Panc1 (cell line): ENCODE results near the gene PSD4. TPM values are rescaled to one million over a fixed set of nuclear protein-coding genes. Genes with fewer than 3 reads are reported as not detected.

Source experiments
- ATAC-seq: fragments of 200-7000 bp; cut with Tn5 transposase; 2 replicates; pipeline ENCODE4 v1.9.1; 2020; ENCODE audit warnings: mild to moderate bottlenecking, moderate library complexity
- BruUV-seq: library from RNA; stranded (reverse); fragments of 400-500 nt; replicated peaks from 2 replicates; lab custom pipeline; 2021; lab: Mats Ljungman, UMichigan
- CTCF ChIA-PET: fragments of 300-600 bp; sonication (Branson Sonifier 250); formaldehyde crosslinking; loops from one replicate; lab custom pipeline; 2022; ENCODE audit warnings: antibody characterized with exemption; lab: Charles Lee
- POLR2A ChIA-PET: fragments of 300-600 bp; sonication (Branson Sonifier 250); formaldehyde crosslinking; loops from one replicate; lab custom pipeline; 2022; ENCODE audit warnings: antibody characterized with exemption; lab: Charles Lee
- DNase-seq: peaks from one replicate; pipeline ENCODE4 v3.0.0-alpha.2; 2010; ENCODE audit warnings: low read depth, low spot score
- H3K27ac ChIP-seq: 2 replicates; pipeline ENCODE4 v1.5.1; 2011; ENCODE audit warnings: mild to moderate bottlenecking, low read length, inconsistent platforms
- H3K27me3 ChIP-seq: fragments of 200-500 bp; sonication (Bioruptor generic); 2 replicates; pipeline ENCODE4 v1.6.0; 2014; ENCODE audit warnings: low read length, inconsistent platforms; ENCODE audit not compliant: control insufficient read depth, insufficient read depth
- H3K36me3 ChIP-seq: fragments of 200-500 bp; sonication (Bioruptor generic); 2 replicates; pipeline ENCODE4 v1.5.1; 2014; ENCODE audit warnings: inconsistent platforms, mild to moderate bottlenecking, low read length, moderate library complexity; ENCODE audit not compliant: control insufficient read depth, insufficient read depth
- H3K4me1 ChIP-seq: 2 replicates; pipeline ENCODE4 v1.5.1; 2011; ENCODE audit warnings: inconsistent platforms, mild to moderate bottlenecking, low read length, moderate library complexity; ENCODE audit not compliant: control insufficient read depth, insufficient read depth
- H3K4me3 ChIP-seq, 2 experiments: 2 replicates each; pipeline ENCODE4 v1.5.1; 2011 to 2012; ENCODE audit warnings: low read depth in 2 of 2, low read length in 2 of 2, mild to moderate bottlenecking in 2 of 2, inconsistent platforms in 1 of 2, moderate library complexity in 1 of 2
- H3K9me3 ChIP-seq: fragments of 200-500 bp; sonication (Bioruptor generic); 2 replicates; pipeline ENCODE4 v1.5.1; 2014; ENCODE audit warnings: low read depth, mild to moderate bottlenecking, inconsistent platforms, low read length, moderate library complexity; ENCODE audit not compliant: control insufficient read depth, insufficient read depth
- POLR2AphosphoS5 ChIP-seq: IDR thresholded peaks from 2 replicates; pipeline ENCODE4 v1.6.1; 2012; ENCODE audit warnings: mild to moderate bottlenecking, low read depth, low read length, moderate library complexity
- SIN3A ChIP-seq: IDR thresholded peaks from 2 replicates; pipeline ENCODE4 v1.6.1; 2012; ENCODE audit warnings: low read depth, mild to moderate bottlenecking, low read length, moderate library complexity, borderline replicate concordance; ENCODE audit not compliant: insufficient read depth
- TCF7L2 ChIP-seq: IDR thresholded peaks from 2 replicates; pipeline ENCODE4 v1.6.1; 2011; ENCODE audit warnings: mild to moderate bottlenecking, low read depth, low read length, inconsistent platforms
- in situ Hi-C: cut with HindIII; loops from 2 replicates; pipeline ENCODE4 v1.10.0; 2016; ENCODE audit warnings: low sequenced_read_pairs, low pct_unique_long_range_greater_than_20kb
- intact Hi-C: fragments of 100-400 bp; cut with micrococcal nuclease; formaldehyde crosslinking; loops from one replicate; pipeline ENCODE4 v1.10.0; 2022; ENCODE audit not compliant: unreplicated experiment
- total RNA-seq: library from RNA; stranded (reverse); gene quantifications from one replicate; pipeline ENCODE4 v1.2.1, GENCODE V29; 2021; ENCODE audit not compliant: unreplicated experiment
- TF ChIP-seq, protein P1 (sequence below): fragments of 450-650 bp; IDR thresholded peaks from 2 replicates; pipeline ENCODE4 v1.5.1; 2017; ENCODE audit warnings: mild to moderate bottlenecking
- TF ChIP-seq, protein P2 (sequence below), 2 experiments: IDR thresholded peaks; 2 replicates each; pipeline ENCODE4 v1.6.1; 2011 to 2012; ENCODE audit warnings: low read depth in 2 of 2, control low read depth in 1 of 2, low read length in 1 of 2, mild to moderate bottlenecking in 1 of 2, moderate library complexity in 1 of 2; ENCODE audit not compliant: insufficient read depth in 1 of 2

The PSD4 gene
- total RNA-seq, 1 experiment from 2014 or later = 3.6 TPM

DNA sequence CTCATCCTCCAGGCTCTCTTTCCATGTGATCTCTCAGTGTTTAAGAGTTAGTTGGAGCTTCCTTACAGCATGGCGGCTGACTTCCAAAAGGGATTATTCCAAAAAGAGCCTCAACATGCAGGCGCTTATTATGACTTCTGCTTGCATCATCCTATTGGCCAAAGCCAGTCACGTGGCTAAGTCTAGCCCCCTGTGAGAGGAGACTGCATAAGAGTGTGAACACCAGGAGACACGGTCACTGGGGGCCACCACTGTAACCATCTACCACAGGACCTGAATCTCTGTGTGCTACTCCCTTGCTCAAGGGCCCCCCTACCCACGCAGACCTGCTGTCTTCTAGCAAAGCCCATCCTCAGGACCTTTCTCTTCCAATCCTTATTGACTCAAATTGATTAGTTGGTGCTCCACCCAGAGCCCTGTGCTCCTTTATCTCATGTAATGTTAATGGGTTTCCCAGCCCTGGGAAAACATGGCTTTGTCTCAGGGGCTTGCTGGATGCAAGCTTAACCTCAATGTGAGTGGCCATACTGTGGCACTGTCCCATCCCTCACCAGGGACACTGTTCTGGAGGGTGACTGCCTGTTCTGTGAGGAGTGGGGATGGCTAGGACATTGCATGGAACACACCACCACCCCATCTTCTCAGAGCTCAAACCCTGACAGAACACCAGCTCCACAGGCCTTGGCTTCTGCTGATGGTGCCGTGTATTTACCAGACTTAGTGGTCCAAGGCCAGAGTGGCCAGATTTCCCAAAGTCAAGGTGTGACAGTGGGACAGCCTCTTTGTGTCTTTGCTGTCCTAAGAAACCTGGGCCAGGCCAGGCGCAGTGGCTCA is 42.2 kb upstream of the PSD4 start:
- no peaks in the 10 kb centered on the region for H3K36me3 ChIP-seq
- CTCF ChIA-PET = no interaction called here
- no TSS peak for BruUV-seq
- no peak overlapping the region for H3K4me3 ChIP-seq
- DNase-seq (no peak), ATAC-seq (no peak)
- no peak overlapping the region for H3K27ac ChIP-seq
- in situ Hi-C loops (no loop called here), intact Hi-C loops (no loop called here)
- TF ChIP-seq TCF7L2 = no peak
- TF ChIP-seq, protein P1, sequence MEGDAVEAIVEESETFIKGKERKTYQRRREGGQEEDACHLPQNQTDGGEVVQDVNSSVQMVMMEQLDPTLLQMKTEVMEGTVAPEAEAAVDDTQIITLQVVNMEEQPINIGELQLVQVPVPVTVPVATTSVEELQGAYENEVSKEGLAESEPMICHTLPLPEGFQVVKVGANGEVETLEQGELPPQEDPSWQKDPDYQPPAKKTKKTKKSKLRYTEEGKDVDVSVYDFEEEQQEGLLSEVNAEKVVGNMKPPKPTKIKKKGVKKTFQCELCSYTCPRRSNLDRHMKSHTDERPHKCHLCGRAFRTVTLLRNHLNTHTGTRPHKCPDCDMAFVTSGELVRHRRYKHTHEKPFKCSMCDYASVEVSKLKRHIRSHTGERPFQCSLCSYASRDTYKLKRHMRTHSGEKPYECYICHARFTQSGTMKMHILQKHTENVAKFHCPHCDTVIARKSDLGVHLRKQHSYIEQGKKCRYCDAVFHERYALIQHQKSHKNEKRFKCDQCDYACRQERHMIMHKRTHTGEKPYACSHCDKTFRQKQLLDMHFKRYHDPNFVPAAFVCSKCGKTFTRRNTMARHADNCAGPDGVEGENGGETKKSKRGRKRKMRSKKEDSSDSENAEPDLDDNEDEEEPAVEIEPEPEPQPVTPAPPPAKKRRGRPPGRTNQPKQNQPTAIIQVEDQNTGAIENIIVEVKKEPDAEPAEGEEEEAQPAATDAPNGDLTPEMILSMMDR = no peak
- no peak for TF ChIP-seq SIN3A
- no peak for TF ChIP-seq POLR2AphosphoS5
- TF ChIP-seq, protein P2, sequence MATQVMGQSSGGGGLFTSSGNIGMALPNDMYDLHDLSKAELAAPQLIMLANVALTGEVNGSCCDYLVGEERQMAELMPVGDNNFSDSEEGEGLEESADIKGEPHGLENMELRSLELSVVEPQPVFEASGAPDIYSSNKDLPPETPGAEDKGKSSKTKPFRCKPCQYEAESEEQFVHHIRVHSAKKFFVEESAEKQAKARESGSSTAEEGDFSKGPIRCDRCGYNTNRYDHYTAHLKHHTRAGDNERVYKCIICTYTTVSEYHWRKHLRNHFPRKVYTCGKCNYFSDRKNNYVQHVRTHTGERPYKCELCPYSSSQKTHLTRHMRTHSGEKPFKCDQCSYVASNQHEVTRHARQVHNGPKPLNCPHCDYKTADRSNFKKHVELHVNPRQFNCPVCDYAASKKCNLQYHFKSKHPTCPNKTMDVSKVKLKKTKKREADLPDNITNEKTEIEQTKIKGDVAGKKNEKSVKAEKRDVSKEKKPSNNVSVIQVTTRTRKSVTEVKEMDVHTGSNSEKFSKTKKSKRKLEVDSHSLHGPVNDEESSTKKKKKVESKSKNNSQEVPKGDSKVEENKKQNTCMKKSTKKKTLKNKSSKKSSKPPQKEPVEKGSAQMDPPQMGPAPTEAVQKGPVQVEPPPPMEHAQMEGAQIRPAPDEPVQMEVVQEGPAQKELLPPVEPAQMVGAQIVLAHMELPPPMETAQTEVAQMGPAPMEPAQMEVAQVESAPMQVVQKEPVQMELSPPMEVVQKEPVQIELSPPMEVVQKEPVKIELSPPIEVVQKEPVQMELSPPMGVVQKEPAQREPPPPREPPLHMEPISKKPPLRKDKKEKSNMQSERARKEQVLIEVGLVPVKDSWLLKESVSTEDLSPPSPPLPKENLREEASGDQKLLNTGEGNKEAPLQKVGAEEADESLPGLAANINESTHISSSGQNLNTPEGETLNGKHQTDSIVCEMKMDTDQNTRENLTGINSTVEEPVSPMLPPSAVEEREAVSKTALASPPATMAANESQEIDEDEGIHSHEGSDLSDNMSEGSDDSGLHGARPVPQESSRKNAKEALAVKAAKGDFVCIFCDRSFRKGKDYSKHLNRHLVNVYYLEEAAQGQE (IDR thresholded peaks at IDR 0.05; ENCODE audit: insufficient read depth in 1 of 2, low read depth in 2 of 2, low read length in 1 of 2) = no peak
- POLR2A ChIA-PET = no interaction called here
- no peaks in the 10 kb centered on the region for H3K27me3 ChIP-seq
- H3K4me1 ChIP-seq = no peaks in the 10 kb centered on the region
- H3K9me3 ChIP-seq = no peaks in the 10 kb centered on the region

DNA sequence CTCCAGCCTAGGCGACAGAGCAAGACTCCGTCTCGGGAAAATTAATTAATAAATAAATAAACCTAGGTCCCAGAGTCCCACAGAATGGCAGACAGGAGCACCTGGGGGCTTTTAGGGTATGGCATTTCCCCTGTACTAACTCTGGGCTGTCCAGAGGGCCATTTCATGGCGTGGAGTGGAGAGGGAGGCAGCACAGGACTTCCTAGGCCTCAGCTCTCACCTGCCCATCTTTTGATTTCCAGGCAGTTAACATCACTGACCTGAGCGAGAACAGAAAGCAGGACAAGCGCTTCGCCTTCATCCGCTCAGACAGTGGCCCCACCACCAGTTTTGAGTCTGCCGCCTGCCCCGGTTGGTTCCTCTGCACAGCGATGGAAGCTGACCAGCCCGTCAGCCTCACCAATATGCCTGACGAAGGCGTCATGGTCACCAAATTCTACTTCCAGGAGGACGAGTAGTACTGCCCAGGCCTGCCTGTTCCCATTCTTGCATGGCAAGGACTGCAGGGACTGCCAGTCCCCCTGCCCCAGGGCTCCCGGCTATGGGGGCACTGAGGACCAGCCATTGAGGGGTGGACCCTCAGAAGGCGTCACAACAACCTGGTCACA is 41.3 kb upstream of the PSD4 start:
- ChIA-PET POLR2A (no interaction called here), CTCF (no interaction called here)
- Histone ChIP-seq H3K9me3 (no peaks in the 10 kb centered on the region), H3K4me3 (no peak overlapping the region), H3K27ac (no peak overlapping the region), H3K27me3 (no peaks in the 10 kb centered on the region), H3K4me1 (no peaks in the 10 kb centered on the region), H3K36me3 (no peaks in the 10 kb centered on the region)
- intact Hi-C loops = no loop called here
- DNase-seq (no peak), ATAC-seq (no peak)
- TF ChIP-seq, protein P2 (IDR thresholded peaks at IDR 0.05; ENCODE audit: insufficient read depth in 1 of 2, low read depth in 2 of 2, low read length in 1 of 2) = no peak
- TF ChIP-seq POLR2AphosphoS5 = no peak
- no peak for TF ChIP-seq TCF7L2
- TF ChIP-seq SIN3A = no peak
- TF ChIP-seq, protein P1 = no peak
- BruUV-seq = no TSS peak
- in situ Hi-C loops = no loop called here
